H1 (cell line): Measurements from ENCODE around the gene EGR1. TPM values are rescaled to one million over a fixed set of nuclear protein-coding genes. Genes with fewer than 3 reads are reported as not detected.
A peak's percentile ranks its signal among the peaks of the same experiment; 100 is the strongest.

Experiments
- CTCF ChIA-PET: fragments of 300-600 bp; sonication (Branson Sonifier 250); formaldehyde crosslinking; loops from one replicate; lab custom pipeline; 2021; ENCODE audit not compliant: partially characterized antibody; lab: Charles Lee
- POLR2A ChIA-PET: fragments of 300-600 bp; sonication (Branson Sonifier 250); formaldehyde crosslinking; loops from one replicate; lab custom pipeline; 2021; ENCODE audit warnings: inconsistent platforms; ENCODE audit not compliant: partially characterized antibody; lab: Charles Lee
- DNase-seq, 2 experiments: peaks; one replicate each; pipeline versions ENCODE4 v3.0.0 to v3.0.0-alpha.2; 2010 to 2022; ENCODE audit warnings: low spot score in 2 of 2, low read depth in 1 of 2, mixed read lengths in 1 of 2
- FAIRE-seq: peaks from 2 replicates; lab custom pipeline; 2011; peaks lifted over from hg19 to GRCh38; lab: Jason Lieb, UNC
- H2AFZ ChIP-seq: 2 replicates; pipeline ENCODE4 v1.8.1; 2012; ENCODE audit warnings: low read length, inconsistent platforms
- H2AK5ac ChIP-seq: 2 replicates; pipeline ENCODE4 v1.6.1; 2013; ENCODE audit warnings: low read depth, low read length
- H2BK120ac ChIP-seq: replicated peaks from 2 replicates; pipeline ENCODE3; 2013; ENCODE audit warnings: low read depth, low read length, inconsistent platforms
- H2BK12ac ChIP-seq: 2 replicates; pipeline ENCODE4 v1.6.1; 2013; ENCODE audit warnings: low read depth, low read length
- H2BK15ac ChIP-seq: 2 replicates; pipeline ENCODE4 v1.6.1; 2013; ENCODE audit warnings: low read length
- H2BK20ac ChIP-seq: 2 replicates; pipeline ENCODE4 v1.6.1; 2013; ENCODE audit warnings: low read length
- H2BK5ac ChIP-seq: 2 replicates; pipeline ENCODE4 v1.6.1; 2013; ENCODE audit warnings: low read depth, low read length
- H3K14ac ChIP-seq: 2 replicates; pipeline ENCODE4 v1.6.1; 2013; ENCODE audit warnings: inconsistent platforms; ENCODE audit not compliant: insufficient read length
- H3K18ac ChIP-seq: 2 replicates; pipeline ENCODE4 v1.6.1; 2013; ENCODE audit warnings: low read length; ENCODE audit errors: extremely low read depth
- H3K23ac ChIP-seq: 2 replicates; pipeline ENCODE4 v1.6.1; 2013; ENCODE audit warnings: inconsistent platforms; ENCODE audit not compliant: insufficient read length
- H3K23me2 ChIP-seq: 2 replicates; pipeline ENCODE4 v1.6.1; 2013; ENCODE audit warnings: low read depth, low read length
- H3K27ac ChIP-seq: 2 replicates; pipeline ENCODE4 v1.6.1; 2011; ENCODE audit warnings: low read depth, low read length, inconsistent platforms
- H3K27me3 ChIP-seq, 4 experiments: replicated peaks in 1 of 4; 1 replicate in 1 of 4; 2 replicates in 3 of 4; pipeline versions ENCODE4 v1.6.1 to v1.8.1; 2011 to 2013; ENCODE audit warnings: low read length in 3 of 4, mild to moderate bottlenecking in 3 of 4, inconsistent platforms in 2 of 4, mixed read lengths in 2 of 4, moderate library complexity in 1 of 4; ENCODE audit not compliant: control insufficient read depth in 3 of 4, insufficient read depth in 3 of 4; ENCODE audit errors: extremely low read depth in 1 of 4
- H3K36me3 ChIP-seq, 4 experiments: 2 replicates each; pipeline versions ENCODE4 v1.6.1 to v1.8.1; 2011 to 2013; ENCODE audit warnings: mild to moderate bottlenecking in 4 of 4, low read length in 3 of 4, moderate library complexity in 2 of 4, control low read depth in 1 of 4, inconsistent platforms in 1 of 4; ENCODE audit not compliant: insufficient read depth in 4 of 4, control insufficient read depth in 2 of 4
- H3K4ac ChIP-seq: replicated peaks from 2 replicates; pipeline ENCODE3; 2013; ENCODE audit warnings: low read length, low read depth, mixed read lengths, inconsistent platforms; ENCODE audit not compliant: insufficient read length
- H3K4me1 ChIP-seq, 4 experiments: replicated peaks in 1 of 4; 1 replicate in 1 of 4; 2 replicates in 3 of 4; pipeline versions ENCODE4 v1.6.1 to v1.8.1; 2011 to 2013; ENCODE audit warnings: low read length in 3 of 4, inconsistent platforms in 2 of 4, mixed read lengths in 1 of 4; ENCODE audit not compliant: insufficient read depth in 4 of 4, control insufficient read depth in 3 of 4
- H3K4me2 ChIP-seq, 2 experiments: 2 replicates each; pipeline versions ENCODE4 v1.6.1 to v1.8.1; 2011 to 2013; ENCODE audit warnings: low read depth in 2 of 2, low read length in 2 of 2, control low read depth in 1 of 2, inconsistent platforms in 1 of 2, mild to moderate bottlenecking in 1 of 2; ENCODE audit not compliant: insufficient read depth in 1 of 2
- H3K4me3 ChIP-seq, 4 experiments: fragments of 200-600, 300-600 bp in 1 of 4; sonication (generic), shearing (Covaris generic), sonication (Bioruptor Twin) in 1 of 4; 2 replicates each; pipeline versions ENCODE4 v1.5.1 to v1.8.1; 2011 to 2016; ENCODE audit warnings: low read length in 4 of 4, low read depth in 3 of 4, control low read depth in 2 of 4, inconsistent platforms in 2 of 4, mild to moderate bottlenecking in 2 of 4, mixed read lengths in 1 of 4, moderate library complexity in 1 of 4; ENCODE audit not compliant: insufficient read depth in 2 of 4; ENCODE audit errors: extremely low read depth in 1 of 4
- H3K56ac ChIP-seq: replicated peaks from 2 replicates; pipeline ENCODE3; 2013; ENCODE audit warnings: low read depth, mild to moderate bottlenecking, mixed read lengths, low read length, inconsistent platforms; ENCODE audit not compliant: insufficient read length
- H3K79me1 ChIP-seq: 2 replicates; pipeline ENCODE4 v1.6.1; 2013; ENCODE audit warnings: low read depth, low read length, control low read depth
- H3K79me2 ChIP-seq, 2 experiments: 2 replicates each; pipeline versions ENCODE4 v1.6.1 to v1.8.1; 2012 to 2013; ENCODE audit warnings: low read length in 2 of 2, mild to moderate bottlenecking in 2 of 2, inconsistent platforms in 1 of 2; ENCODE audit not compliant: insufficient read depth in 2 of 2, control insufficient read depth in 1 of 2
- H3K9ac ChIP-seq, 4 experiments: replicated peaks in 1 of 4; 1 replicate in 1 of 4; 2 replicates in 3 of 4; pipeline versions ENCODE4 v1.6.1 to v1.8.1; 2011 to 2013; ENCODE audit warnings: low read depth in 3 of 4, low read length in 3 of 4, control low read depth in 2 of 4, mild to moderate bottlenecking in 2 of 4, moderate library complexity in 2 of 4, inconsistent platforms in 1 of 4; ENCODE audit errors: extremely low read depth in 1 of 4
- H3K9me3 ChIP-seq, 2 experiments: 2 replicates each; pipeline versions ENCODE4 v1.6.1 to v1.8.1; 2012 to 2013; ENCODE audit warnings: mild to moderate bottlenecking in 2 of 2, moderate library complexity in 2 of 2, control low read depth in 1 of 2, inconsistent platforms in 1 of 2, low read depth in 1 of 2, low read length in 1 of 2, mixed read lengths in 1 of 2; ENCODE audit not compliant: insufficient read depth in 2 of 2
- H4K20me1 ChIP-seq, 2 experiments: replicated peaks in 1 of 2; 2 replicates each; pipeline versions ENCODE3 to v1.8.1; 2011 to 2013; ENCODE audit warnings: inconsistent platforms in 2 of 2, low read length in 2 of 2, mild to moderate bottlenecking in 1 of 2; ENCODE audit not compliant: insufficient read depth in 2 of 2, control insufficient read depth in 1 of 2
- H4K5ac ChIP-seq: 2 replicates; pipeline ENCODE4 v1.6.1; 2013; ENCODE audit warnings: low read length, low read depth, mixed read lengths, inconsistent platforms; ENCODE audit not compliant: insufficient read length
- H4K8ac ChIP-seq: 2 replicates; pipeline ENCODE4 v1.8.0; 2013; ENCODE audit warnings: mild to moderate bottlenecking, moderate library complexity, low read length, inconsistent platforms; ENCODE audit not compliant: insufficient read depth; ENCODE audit errors: extremely low read depth
- H4K91ac ChIP-seq: replicated peaks from 2 replicates; pipeline ENCODE3; 2013; ENCODE audit warnings: low read length, mixed read lengths, inconsistent platforms; ENCODE audit not compliant: insufficient read length
- BRCA1 ChIP-seq: IDR thresholded peaks from 2 replicates; pipeline ENCODE4 v1.6.1; 2012; ENCODE audit warnings: low read depth, low read length, improper control_type of control experiment
- CREB1 ChIP-seq: IDR thresholded peaks from 2 replicates; pipeline ENCODE4 v1.6.1; 2012; ENCODE audit warnings: inconsistent platforms
- HDAC6 ChIP-seq: IDR thresholded peaks from one replicate; pipeline ENCODE4 v1.7.1; 2012; ENCODE audit warnings: low read depth, mild to moderate bottlenecking, inconsistent platforms, low read length, moderate library complexity
- MAFK ChIP-seq: IDR thresholded peaks from 2 replicates; pipeline ENCODE4 v1.6.1; 2012; ENCODE audit warnings: low read depth, mild to moderate bottlenecking, improper control_type of control experiment, low read length
- RFX5 ChIP-seq: IDR thresholded peaks from 2 replicates; pipeline ENCODE4 v1.6.1; 2011; ENCODE audit warnings: low read depth, low read length, improper control_type of control experiment, borderline replicate concordance
- RNF2 ChIP-seq: fragments of 200-900, 300-1000 bp; sonication (generic); IDR thresholded peaks from 2 replicates; pipeline ENCODE4 v1.7.1; 2016; ENCODE audit warnings: borderline replicate concordance, low read depth, mild to moderate bottlenecking, antibody characterized with exemption, low read length; ENCODE audit not compliant: poor library complexity, severe bottlenecking; ENCODE audit errors: missing control alignments
- WGBS, 2 experiments: shearing (Covaris generic) in 1 of 2; methylation state at CpG; one replicate each; pipeline versions ENCODE4 v1.1.6 to v1.1.7; 2013 to 2015; ENCODE audit warnings: low lambda C conversion rate in 2 of 2, mixed read lengths in 2 of 2, inconsistent platforms in 1 of 2, low coverage in 1 of 2, missing lambda C conversion rate in 1 of 2; ENCODE audit not compliant: insufficient replicate concordance in 2 of 2, insufficient coverage in 1 of 2, insufficient read length in 1 of 2; ENCODE audit errors: extremely low coverage in 1 of 2, missing lambda C conversion rate in 1 of 2; 5-methylcytosine and 5-hydroxymethylcytosine counted together
- polyA plus RNA-seq, 7 experiments: library from polyadenylated mRNA; depleted of rRNA in 3 of 7; stranded (reverse) in 5 of 7; unstranded in 2 of 7; fragments of >200 nt in 5 of 7; fragments of 200-250 nt in 2 of 7; gene quantifications; 1 replicate in 5 of 7; 2 replicates in 1 of 7; 4 replicates in 1 of 7; pipeline versions ENCODE4 v1.2.1 to v1.2.3, GENCODE V29; 2011 to 2013; ENCODE audit warnings: missing spikeins in 2 of 7, mixed read lengths in 2 of 7
- total RNA-seq: library from RNA; stranded (reverse); fragmentation: NEBNext Ultra II Directional; extraction: Animal tissue kit (Norgen Biotek cat#: 25700); gene quantifications from 2 replicates; pipeline ENCODE4 v1.2.1, GENCODE V29; 2021

Gene EGR1
- total and polyA plus RNA-seq, 2 of the 8 experiments (the other 6 are each of a cell fraction or from before 2014, with no cell fraction given): 16.2 to 35.5 TPM

DNA sequence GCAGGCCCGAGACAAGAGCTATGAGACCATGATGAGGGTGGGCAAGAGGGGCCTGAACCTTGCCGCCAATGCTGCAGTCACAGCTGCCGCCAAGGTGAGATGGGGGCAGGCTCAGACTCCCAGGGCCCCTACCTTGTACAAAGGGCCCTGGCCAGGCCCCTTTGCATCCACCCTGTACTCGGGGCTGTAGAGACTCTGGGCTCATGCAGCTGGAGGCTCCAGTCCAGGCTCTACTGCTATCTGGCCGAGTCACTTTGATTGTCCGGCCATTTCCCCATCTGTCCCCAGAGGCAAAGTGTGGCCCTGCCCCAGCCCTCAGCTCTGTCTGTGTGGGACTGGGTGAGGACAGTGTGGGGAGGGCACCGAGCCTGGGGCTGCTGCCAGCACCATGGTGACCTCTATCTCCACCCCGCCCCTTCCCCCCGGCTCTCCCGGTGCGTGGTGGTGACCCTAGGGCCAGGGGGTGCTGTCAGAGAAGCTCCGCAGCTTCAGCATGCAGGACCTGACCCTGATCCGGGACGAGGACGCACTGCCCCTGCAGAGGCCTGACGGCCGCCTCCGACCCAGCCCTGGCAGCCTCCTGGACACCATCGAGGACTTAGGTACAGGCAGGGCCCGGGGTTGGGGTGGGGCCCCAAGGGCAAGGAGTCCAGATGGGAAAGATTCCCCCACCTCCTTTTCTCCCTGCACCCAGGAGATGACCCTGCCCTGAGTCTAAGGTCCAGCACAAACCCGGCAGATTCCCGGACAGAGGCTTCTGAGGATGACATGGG lies 20.3 kb upstream of the EGR1 start:
- Histone ChIP-seq H3K4me2 (no peak overlapping the region), H3K9ac (no peak overlapping the region)

More for the DNA sequence above, 20.3 kb upstream of the EGR1 start:
- no peak for FAIRE-seq
- no peak overlapping the region for H2AK5ac ChIP-seq
- CTCF ChIA-PET: interaction anchor here (0.5 to 24.9 kb wide), 3 partner anchors 17 to 61 kb away, joined by 3 to 532 read pairs (median 215); partner anchors contain the start of gene EGR1
- H2BK20ac ChIP-seq: no peak overlapping the region
- H3K56ac ChIP-seq: no peak overlapping the region
- no peaks in the 10 kb centered on the region for H3K79me2 ChIP-seq
- WGBS, 2 experiments: 93% methylated on average over 22 of the region's 22 CpGs; no CpG with 5 or more reads in 1 of the 2 experiments
- H2BK5ac ChIP-seq: no peak overlapping the region
- H2AFZ ChIP-seq: no peak overlapping the region
- no peak overlapping the region for H4K91ac ChIP-seq
- POLR2A ChIA-PET: interaction anchor here (0.8 to 10.1 kb wide), 5 partner anchors 20 to 70 kb away, joined by 3 to 128 read pairs (median 3); partner anchors contain the start of gene EGR1
- H3K36me3 ChIP-seq: no peaks in the 10 kb centered on the region
- H3K23ac ChIP-seq: no peak overlapping the region
- TF ChIP-seq BRCA1 (no peak), MAFK (no peak), RFX5 (no peak), RNF2 (no peak), HDAC6 (no peak), CREB1 (no peak)
- TF ChIP-seq, all 59 proteins: peak for 0
- Histone ChIP-seq H2BK12ac (no peak overlapping the region), H3K4me1 (peaks cover 4 to 19% (median 12%) of the 10 kb centered on the region in 4 experiments), H4K8ac (peak overlapping the region; percentile 57; the same call in 1 of the 2 replicates), H3K23me2 (peaks cover under 1% of the 10 kb centered on the region; the same call in 1 of the 2 replicates), H3K27me3 (peaks cover 0 to 1% (median 0%) of the 10 kb centered on the region in 4 experiments; a peak in 1 of 7 replicates), H3K4ac (no peak overlapping the region), H4K5ac (no peak overlapping the region), H2BK15ac (no peak overlapping the region), H3K79me1 (0 out of 2 replicates have a peak, but pooled peaks cover 3% of the 10 kb centered on the region), H3K27ac (no peak overlapping the region), H3K18ac (no peak overlapping the region), H3K14ac (no peak overlapping the region), H3K9me3 (no peaks in the 10 kb centered on the region), H3K4me3 (no peak overlapping the region), H2BK120ac (no peak overlapping the region), H4K20me1 (no peaks in the 10 kb centered on the region)
- no peak for DNase-seq
